ENCODE results near the gene ITFG1.

The ITFG1 gene

DNA sequence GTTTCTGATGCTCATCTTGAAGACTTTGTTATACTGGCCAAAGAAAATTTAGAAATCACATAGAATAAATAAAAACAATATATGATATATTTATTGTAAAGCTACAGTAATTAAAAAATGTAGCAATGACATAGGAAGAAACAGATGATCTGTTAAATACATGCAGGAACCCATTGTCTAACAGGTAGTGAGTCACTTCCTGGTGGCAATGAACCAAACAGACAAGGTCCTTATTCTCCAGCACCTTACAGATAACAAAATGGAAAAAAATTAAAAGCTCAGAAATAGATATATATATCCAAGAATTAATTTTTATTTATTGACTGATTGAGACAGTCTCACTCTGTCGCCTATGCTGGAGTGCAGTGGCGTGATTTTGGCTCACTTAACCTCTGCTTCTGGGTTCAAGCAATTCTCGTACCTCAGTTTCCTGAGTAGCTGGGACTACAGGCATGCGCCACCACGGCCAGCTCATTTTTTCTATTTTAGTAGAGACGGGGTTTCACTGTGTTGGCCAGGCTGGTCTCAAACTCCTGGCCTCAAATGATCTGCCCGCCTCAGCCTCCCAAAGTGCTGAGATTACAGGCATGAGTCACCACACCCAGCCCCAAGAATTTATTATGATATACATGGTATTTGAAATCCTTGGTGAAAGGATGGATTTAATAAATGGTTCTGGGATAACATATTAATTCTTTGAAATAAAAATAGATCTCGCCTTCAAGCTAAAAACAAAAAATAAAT lies 324.6 kb downstream of the ITFG1 start:
- H3K27me3 ChIP-seq (ENCODE audit: control insufficient read depth in 1 of 2, insufficient read depth in 2 of 2, low read length in 2 of 2): no peaks in the 10 kb centered on the region
- no peak overlapping the region for H3K9ac ChIP-seq (ENCODE audit: low read depth in 1 of 2, low read length in 2 of 2)
- no peaks in the 10 kb centered on the region for H3K9me3 ChIP-seq (ENCODE audit: control insufficient read depth in 1 of 2, low read length in 2 of 2)
- H3K4me1 ChIP-seq (ENCODE audit: control insufficient read depth in 1 of 2, insufficient read depth in 2 of 2, low read length in 2 of 2): no peaks in the 10 kb centered on the region
- H3K36me3 ChIP-seq (ENCODE audit: control insufficient read depth in 1 of 2, insufficient read depth in 2 of 2, low read length in 2 of 2): no peaks in the 10 kb centered on the region
- no peak overlapping the region for H3K27ac ChIP-seq (ENCODE audit: low read depth, low read length)
- no peak overlapping the region for H3K4me3 ChIP-seq (ENCODE audit: low read depth in 1 of 2, low read length in 2 of 2)

DNA sequence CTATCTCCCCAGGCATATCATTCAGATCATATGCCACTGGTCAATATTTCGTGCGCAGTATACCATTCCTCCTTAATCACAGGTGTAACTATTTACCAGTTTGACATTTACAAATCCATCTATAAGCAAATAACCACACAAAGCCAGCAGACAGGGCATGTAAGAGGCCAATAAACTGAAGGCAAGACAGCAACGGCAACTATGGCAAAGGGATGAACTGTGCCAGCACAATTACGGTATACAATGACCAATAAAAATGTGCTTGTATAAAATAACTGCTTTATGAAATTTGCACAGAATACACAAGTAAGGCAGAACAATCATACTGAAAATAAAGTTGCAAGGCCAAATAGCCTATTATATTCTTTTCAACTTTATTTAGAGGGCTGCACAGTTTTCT lies 326.3 kb downstream of the ITFG1 start:
- no peaks in the 10 kb centered on the region for H3K4me1 ChIP-seq (ENCODE audit: control insufficient read depth in 1 of 2, insufficient read depth in 2 of 2, low read length in 2 of 2)
- H3K9ac ChIP-seq (ENCODE audit: low read depth in 1 of 2, low read length in 2 of 2): no peak overlapping the region
- H3K4me3 ChIP-seq (ENCODE audit: low read depth in 1 of 2, low read length in 2 of 2): no peak overlapping the region
- no peaks in the 10 kb centered on the region for H3K36me3 ChIP-seq (ENCODE audit: control insufficient read depth in 1 of 2, insufficient read depth in 2 of 2, low read length in 2 of 2)
- no peak overlapping the region for H3K27ac ChIP-seq (ENCODE audit: low read depth, low read length)
- H3K27me3 ChIP-seq (ENCODE audit: control insufficient read depth in 1 of 2, insufficient read depth in 2 of 2, low read length in 2 of 2): no peaks in the 10 kb centered on the region
- no peaks in the 10 kb centered on the region for H3K9me3 ChIP-seq (ENCODE audit: control insufficient read depth in 1 of 2, low read length in 2 of 2)

DNA sequence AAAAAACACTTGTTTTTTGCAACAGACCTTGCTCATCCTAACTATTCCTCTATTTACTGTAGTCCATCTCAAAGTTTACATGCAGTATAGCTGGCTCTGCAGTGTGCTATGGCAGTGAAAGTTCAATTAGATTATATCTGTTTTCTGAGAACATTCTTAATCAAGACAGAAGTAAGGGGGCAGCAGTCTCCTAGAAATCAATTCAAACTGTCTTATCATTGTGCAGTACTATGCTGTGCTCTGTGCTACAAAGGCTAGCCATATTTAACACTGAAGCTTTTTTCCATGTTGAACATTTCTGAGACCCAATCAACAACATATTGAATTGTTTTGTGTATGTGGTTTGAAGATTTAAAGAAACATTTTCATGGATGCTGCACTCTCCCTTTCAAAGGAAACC lies 328.6 kb downstream of the ITFG1 start:
- Histone ChIP-seq H3K27ac (ENCODE audit: low read depth, low read length) (no peak overlapping the region), H3K9me3 (ENCODE audit: control insufficient read depth in 1 of 2, low read length in 2 of 2) (no peaks in the 10 kb centered on the region), H3K27me3 (ENCODE audit: control insufficient read depth in 1 of 2, insufficient read depth in 2 of 2, low read length in 2 of 2) (no peaks in the 10 kb centered on the region)

DNA sequence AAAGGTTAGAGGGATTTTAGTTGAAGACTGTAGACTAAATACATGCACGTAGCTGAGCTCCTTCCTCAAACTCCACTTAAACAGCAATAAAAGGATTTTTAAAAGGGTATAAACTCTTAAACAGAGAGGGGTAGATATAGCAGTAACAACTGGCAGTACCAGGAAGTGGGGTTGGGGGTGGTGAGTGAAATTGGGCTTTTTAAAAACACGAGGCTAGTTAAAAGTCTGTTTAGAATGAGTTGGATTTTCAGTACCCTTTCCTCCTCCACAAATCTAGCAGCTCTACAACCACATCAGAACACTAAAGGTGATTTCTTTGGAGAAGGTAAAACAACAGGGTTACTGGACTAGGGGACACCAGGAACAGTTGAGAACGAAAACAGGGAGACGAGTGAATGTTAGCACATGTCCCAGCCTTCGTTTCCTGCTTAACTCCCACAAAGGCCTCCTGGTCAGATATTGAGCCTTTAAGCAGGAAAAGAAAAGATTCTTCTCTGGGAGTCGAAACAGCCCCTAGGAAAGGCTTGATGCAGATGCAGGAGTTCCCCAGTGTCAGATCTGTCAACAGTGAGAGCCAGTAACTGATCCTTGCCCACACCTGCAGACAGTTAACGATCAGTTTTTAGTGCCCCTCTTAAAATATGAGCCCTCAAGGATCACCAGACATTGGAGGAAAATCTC lies 331.0 kb downstream of the ITFG1 start:
- H3K36me3 ChIP-seq (ENCODE audit: control insufficient read depth in 1 of 2, insufficient read depth in 2 of 2, low read length in 2 of 2): no peaks in the 10 kb centered on the region
- no peak overlapping the region for H3K9ac ChIP-seq (ENCODE audit: low read depth in 1 of 2, low read length in 2 of 2)
- no peaks in the 10 kb centered on the region for H3K9me3 ChIP-seq (ENCODE audit: control insufficient read depth in 1 of 2, low read length in 2 of 2)
- H3K4me1 ChIP-seq (ENCODE audit: control insufficient read depth in 1 of 2, insufficient read depth in 2 of 2, low read length in 2 of 2): no peaks in the 10 kb centered on the region
- no peaks in the 10 kb centered on the region for H3K27me3 ChIP-seq (ENCODE audit: control insufficient read depth in 1 of 2, insufficient read depth in 2 of 2, low read length in 2 of 2)
- H3K27ac ChIP-seq (ENCODE audit: low read depth, low read length): no peak overlapping the region
- no peak overlapping the region for H3K4me3 ChIP-seq (ENCODE audit: low read depth in 1 of 2, low read length in 2 of 2)

More for the DNA sequence above, 328.6 kb downstream of the ITFG1 start:
- no peak overlapping the region for H3K4me3 ChIP-seq (ENCODE audit: low read depth in 1 of 2, low read length in 2 of 2)
- H3K9ac ChIP-seq (ENCODE audit: low read depth in 1 of 2, low read length in 2 of 2): no peak overlapping the region
- H3K36me3 ChIP-seq (ENCODE audit: control insufficient read depth in 1 of 2, insufficient read depth in 2 of 2, low read length in 2 of 2): no peaks in the 10 kb centered on the region
- H3K4me1 ChIP-seq (ENCODE audit: control insufficient read depth in 1 of 2, insufficient read depth in 2 of 2, low read length in 2 of 2): no peaks in the 10 kb centered on the region

DNA sequence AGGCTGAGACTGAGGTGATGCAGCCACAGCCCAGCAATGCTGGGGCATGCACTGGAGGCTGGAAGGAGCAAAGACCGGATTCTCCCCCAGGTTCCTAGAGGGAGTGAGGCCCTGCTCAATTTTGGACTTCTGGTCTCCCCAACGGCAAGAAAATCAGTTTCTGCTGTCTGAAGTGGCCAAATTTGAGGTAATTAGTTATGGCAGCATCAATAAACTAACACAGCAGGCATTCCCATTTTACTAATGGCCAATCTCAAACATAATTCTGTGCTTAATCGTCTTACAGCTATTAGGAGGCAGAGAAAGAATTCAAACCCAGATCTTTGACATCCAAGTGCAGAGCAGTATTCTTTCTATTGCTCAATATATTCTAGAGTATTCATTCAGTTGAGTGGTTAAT lies 333.3 kb downstream of the ITFG1 start:
- Histone ChIP-seq H3K27ac (ENCODE audit: low read depth, low read length) (no peak overlapping the region), H3K4me1 (ENCODE audit: control insufficient read depth in 1 of 2, insufficient read depth in 2 of 2, low read length in 2 of 2) (no peaks in the 10 kb centered on the region), H3K4me3 (ENCODE audit: low read depth in 1 of 2, low read length in 2 of 2) (no peak overlapping the region), H3K27me3 (ENCODE audit: control insufficient read depth in 1 of 2, insufficient read depth in 2 of 2, low read length in 2 of 2) (no peaks in the 10 kb centered on the region), H3K9me3 (ENCODE audit: control insufficient read depth in 1 of 2, low read length in 2 of 2) (no peaks in the 10 kb centered on the region), H3K36me3 (ENCODE audit: control insufficient read depth in 1 of 2, insufficient read depth in 2 of 2, low read length in 2 of 2) (no peaks in the 10 kb centered on the region), H3K9ac (ENCODE audit: low read depth in 1 of 2, low read length in 2 of 2) (no peak overlapping the region)

DNA sequence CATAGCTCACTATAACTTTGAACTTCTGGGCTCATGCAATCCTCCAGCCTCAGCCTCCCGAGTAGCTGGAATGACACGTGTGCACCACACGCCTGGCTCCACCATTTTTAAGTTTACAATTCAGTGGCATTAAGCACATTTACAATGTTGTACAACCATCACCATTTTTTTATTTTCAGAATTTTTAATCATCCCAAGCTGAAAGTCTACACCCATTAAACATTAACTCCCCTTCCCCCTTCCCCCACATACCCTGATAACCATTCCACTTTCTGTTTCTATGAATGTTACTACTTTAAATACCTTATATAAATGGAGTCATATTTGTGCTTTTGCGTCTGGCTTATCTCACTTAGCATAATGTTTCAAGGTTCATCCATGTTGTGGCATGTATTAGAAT lies 335.1 kb downstream of the ITFG1 start:
- Histone ChIP-seq H3K4me3 (ENCODE audit: low read depth in 1 of 2, low read length in 2 of 2) (no peak overlapping the region), H3K27ac (ENCODE audit: low read depth, low read length) (no peak overlapping the region), H3K27me3 (ENCODE audit: control insufficient read depth in 1 of 2, insufficient read depth in 2 of 2, low read length in 2 of 2) (no peaks in the 10 kb centered on the region), H3K4me1 (ENCODE audit: control insufficient read depth in 1 of 2, insufficient read depth in 2 of 2, low read length in 2 of 2) (no peaks in the 10 kb centered on the region), H3K36me3 (ENCODE audit: control insufficient read depth in 1 of 2, insufficient read depth in 2 of 2, low read length in 2 of 2) (no peaks in the 10 kb centered on the region), H3K9me3 (ENCODE audit: control insufficient read depth in 1 of 2, low read length in 2 of 2) (no peaks in the 10 kb centered on the region), H3K9ac (ENCODE audit: low read depth in 1 of 2, low read length in 2 of 2) (no peak overlapping the region)

DNA sequence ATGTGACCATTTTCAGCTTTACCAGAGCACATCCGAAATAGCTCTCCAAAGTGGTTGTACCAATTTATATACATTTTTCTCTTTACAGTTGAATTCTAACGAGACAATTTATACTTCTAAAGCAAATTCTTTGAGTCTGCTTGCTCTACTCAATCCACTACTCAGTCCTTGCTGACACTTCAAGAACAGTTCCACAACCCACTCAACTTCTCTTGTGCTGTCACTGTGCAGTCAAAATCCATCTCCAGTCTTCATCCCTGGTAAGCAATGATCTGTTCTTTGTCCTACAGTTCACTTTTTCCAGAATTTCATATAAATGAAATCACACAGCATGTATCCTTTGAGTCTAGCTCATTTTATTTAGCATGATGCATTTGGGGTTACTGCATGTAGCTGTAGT lies 347.7 kb downstream of the ITFG1 start:
- Histone ChIP-seq H3K27ac (ENCODE audit: low read depth, low read length) (no peak overlapping the region), H3K27me3 (ENCODE audit: control insufficient read depth in 1 of 2, insufficient read depth in 2 of 2, low read length in 2 of 2) (no peaks in the 10 kb centered on the region), H3K9me3 (ENCODE audit: control insufficient read depth in 1 of 2, low read length in 2 of 2) (no peaks in the 10 kb centered on the region), H3K36me3 (ENCODE audit: control insufficient read depth in 1 of 2, insufficient read depth in 2 of 2, low read length in 2 of 2) (no peaks in the 10 kb centered on the region), H3K4me3 (ENCODE audit: low read depth in 1 of 2, low read length in 2 of 2) (no peak overlapping the region), H3K4me1 (ENCODE audit: control insufficient read depth in 1 of 2, insufficient read depth in 2 of 2, low read length in 2 of 2) (no peaks in the 10 kb centered on the region), H3K9ac (ENCODE audit: low read depth in 1 of 2, low read length in 2 of 2) (no peak overlapping the region)

DNA sequence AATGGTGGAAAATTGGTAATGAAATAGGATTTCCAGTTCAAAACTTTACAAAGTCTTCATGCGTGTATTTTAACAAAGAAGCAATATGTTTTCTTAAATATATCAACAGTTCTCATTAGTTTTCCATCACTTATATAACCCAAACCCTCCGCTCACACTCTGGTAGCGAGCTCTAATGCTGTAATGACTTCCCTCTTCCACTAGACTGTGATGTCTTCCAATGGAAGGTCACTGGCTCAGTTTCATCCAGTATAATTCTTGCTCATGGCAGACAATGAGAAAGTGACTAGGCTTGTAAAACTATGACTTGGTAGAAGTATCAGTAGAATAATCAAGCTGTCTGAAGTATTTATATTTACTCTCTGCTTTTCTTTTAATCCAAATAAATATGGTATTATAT lies 349.9 kb downstream of the ITFG1 start:
- Histone ChIP-seq H3K4me1 (ENCODE audit: control insufficient read depth in 1 of 2, insufficient read depth in 2 of 2, low read length in 2 of 2) (no peaks in the 10 kb centered on the region), H3K27ac (ENCODE audit: low read depth, low read length) (no peak overlapping the region), H3K27me3 (ENCODE audit: control insufficient read depth in 1 of 2, insufficient read depth in 2 of 2, low read length in 2 of 2) (no peaks in the 10 kb centered on the region), H3K36me3 (ENCODE audit: control insufficient read depth in 1 of 2, insufficient read depth in 2 of 2, low read length in 2 of 2) (no peaks in the 10 kb centered on the region), H3K4me3 (ENCODE audit: low read depth in 1 of 2, low read length in 2 of 2) (no peak overlapping the region), H3K9ac (ENCODE audit: low read depth in 1 of 2, low read length in 2 of 2) (no peak overlapping the region), H3K9me3 (ENCODE audit: control insufficient read depth in 1 of 2, low read length in 2 of 2) (no peaks in the 10 kb centered on the region)

DNA sequence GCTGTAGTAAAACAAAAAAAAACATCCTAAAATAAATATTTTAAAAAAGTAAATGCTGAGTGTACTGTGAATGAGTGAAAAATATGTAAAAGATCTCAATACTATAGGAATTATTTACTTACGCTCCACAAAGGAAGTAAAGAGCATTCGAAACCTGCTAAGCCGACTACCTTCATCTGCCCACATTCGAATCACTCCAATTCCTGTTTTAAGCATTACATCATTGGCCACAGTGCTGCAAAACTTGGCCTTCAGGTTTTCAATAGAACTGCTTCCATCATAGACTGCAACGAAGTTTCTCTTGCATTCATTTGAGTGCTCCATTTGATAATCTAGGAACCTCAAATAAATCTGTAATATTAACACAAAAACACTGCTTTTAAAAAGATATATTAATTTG lies 351.5 kb downstream of the ITFG1 start:
- Histone ChIP-seq H3K4me3 (ENCODE audit: low read depth in 1 of 2, low read length in 2 of 2) (no peak overlapping the region), H3K9me3 (ENCODE audit: control insufficient read depth in 1 of 2, low read length in 2 of 2) (no peaks in the 10 kb centered on the region), H3K27ac (ENCODE audit: low read depth, low read length) (no peak overlapping the region), H3K9ac (ENCODE audit: low read depth in 1 of 2, low read length in 2 of 2) (no peak overlapping the region), H3K4me1 (ENCODE audit: control insufficient read depth in 1 of 2, insufficient read depth in 2 of 2, low read length in 2 of 2) (no peaks in the 10 kb centered on the region), H3K27me3 (ENCODE audit: control insufficient read depth in 1 of 2, insufficient read depth in 2 of 2, low read length in 2 of 2) (no peaks in the 10 kb centered on the region), H3K36me3 (ENCODE audit: control insufficient read depth in 1 of 2, insufficient read depth in 2 of 2, low read length in 2 of 2) (no peaks in the 10 kb centered on the region)

All from duodenal mucosa (tissue), 2 donors.